Mucosa of stomach (tissue), 1 donor: ENCODE data around the gene PCDHGA5.
"Not testable (repeated sequence)": the region's sequence is repeated elsewhere in the genome, so short reads cannot be mapped to it uniquely, and the experiment has no call there.

ENCODE experiments used
- H3K27me3 ChIP-seq: one replicate; pipeline ENCODE4 v1.7.0; 2013; ENCODE audit warnings: mild to moderate bottlenecking, low read length; ENCODE audit not compliant: control insufficient read depth, insufficient read depth
- H3K36me3 ChIP-seq: one replicate; pipeline ENCODE4 v1.7.0; 2013; ENCODE audit warnings: low read length; ENCODE audit not compliant: control insufficient read depth, insufficient read depth
- H3K4me1 ChIP-seq: one replicate; pipeline ENCODE4 v1.7.0; 2013; ENCODE audit warnings: mild to moderate bottlenecking, low read length; ENCODE audit not compliant: control insufficient read depth, insufficient read depth
- H3K4me3 ChIP-seq: one replicate; pipeline ENCODE4 v1.7.0; 2013; ENCODE audit warnings: low read length
- H3K9ac ChIP-seq: one replicate; pipeline ENCODE4 v1.7.0; 2013; ENCODE audit warnings: mild to moderate bottlenecking, low read length, moderate library complexity
- H3K9me3 ChIP-seq: one replicate; pipeline ENCODE4 v1.7.0; 2013; ENCODE audit warnings: mild to moderate bottlenecking, low read length, moderate library complexity; ENCODE audit not compliant: control insufficient read depth
- donor health status: Pancreatic carcinoma.

PCDHGA5 gene

DNA sequence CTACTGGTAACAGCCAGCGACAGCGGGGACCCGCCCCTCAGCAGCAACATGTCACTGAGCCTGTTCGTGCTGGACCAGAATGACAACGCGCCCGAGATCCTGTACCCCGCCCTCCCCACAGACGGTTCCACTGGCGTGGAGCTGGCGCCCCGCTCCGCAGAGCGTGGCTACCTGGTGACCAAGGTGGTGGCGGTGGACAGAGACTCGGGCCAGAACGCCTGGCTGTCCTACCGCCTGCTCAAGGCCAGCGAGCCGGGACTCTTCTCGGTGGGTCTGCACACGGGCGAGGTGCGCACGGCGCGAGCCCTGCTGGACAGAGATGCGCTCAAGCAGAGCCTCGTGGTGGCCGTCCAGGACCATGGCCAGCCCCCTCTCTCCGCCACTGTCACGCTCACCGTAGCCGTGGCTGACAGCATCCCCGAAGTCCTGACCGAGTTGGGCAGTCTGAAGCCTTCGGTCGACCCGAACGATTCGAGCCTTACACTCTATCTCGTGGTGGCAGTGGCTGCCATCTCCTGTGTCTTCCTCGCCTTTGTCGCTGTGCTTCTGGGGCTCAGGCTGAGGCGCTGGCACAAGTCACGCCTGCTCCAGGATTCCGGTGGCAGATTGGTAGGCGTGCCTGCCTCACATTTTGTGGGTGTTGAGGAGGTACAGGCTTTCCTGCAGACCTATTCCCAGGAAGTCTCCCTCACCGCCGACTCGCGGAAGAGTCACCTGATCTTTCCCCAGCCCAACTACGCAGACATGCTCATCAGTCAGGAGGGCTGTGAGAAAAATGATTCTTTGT, 30.6 kb downstream of the PCDHGA5 start:
- Histone ChIP-seq H3K9me3 (peaks cover 17% of the 10 kb centered on the region), H3K27me3 (peaks cover 11% of the 10 kb centered on the region)
- H3K4me3 ChIP-seq, H3K9ac ChIP-seq, H3K36me3 ChIP-seq, H3K4me1 ChIP-seq: not testable (repeated sequence)

DNA sequence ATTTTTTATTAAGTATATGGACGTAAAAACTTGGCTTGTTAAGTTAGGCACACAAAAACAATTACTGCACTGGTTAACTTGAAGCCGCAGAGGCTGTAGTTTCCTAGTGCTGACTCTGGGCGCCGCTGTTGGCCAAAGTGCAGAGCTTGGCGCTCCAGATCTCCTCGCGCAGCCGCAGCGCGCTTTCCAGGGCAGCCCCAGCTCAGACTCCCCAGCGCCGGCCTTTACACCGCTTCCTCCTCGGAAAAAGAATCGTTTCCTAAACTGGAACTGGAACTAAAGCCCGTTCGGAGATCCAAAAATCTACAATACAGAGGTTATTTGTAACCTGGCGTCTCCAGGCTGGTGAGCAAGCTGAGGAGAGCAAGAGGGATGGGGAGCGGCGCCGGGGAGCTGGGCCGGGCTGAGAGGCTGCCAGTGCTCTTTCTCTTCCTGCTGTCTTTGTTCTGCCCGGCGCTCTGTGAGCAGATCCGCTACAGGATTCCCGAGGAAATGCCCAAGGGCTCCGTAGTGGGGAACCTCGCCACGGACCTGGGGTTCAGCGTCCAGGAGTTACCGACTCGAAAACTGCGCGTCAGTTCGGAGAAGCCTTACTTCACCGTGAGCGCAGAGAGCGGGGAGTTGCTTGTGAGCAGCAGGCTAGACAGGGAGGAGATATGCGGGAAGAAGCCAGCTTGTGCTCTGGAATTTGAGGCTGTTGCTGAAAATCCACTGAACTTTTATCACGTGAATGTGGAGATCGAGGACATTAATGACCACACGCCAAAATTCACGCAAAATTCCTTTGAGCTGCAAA, 34.0 kb downstream of the PCDHGA5 start, which contains the start of gene PCDHGB5:
PCDHGB5 (plus strand) TSS at position 192 of the 796 bp plus-strand sequence; CDS start at position 373, 181 bp downstream.
- H3K4me1 ChIP-seq, H3K9ac ChIP-seq, H3K36me3 ChIP-seq, H3K4me3 ChIP-seq: not testable (repeated sequence)
- H3K9me3 ChIP-seq = peaks cover 28% of the 10 kb centered on the region
- peaks cover 19% of the 10 kb centered on the region for H3K27me3 ChIP-seq

DNA sequence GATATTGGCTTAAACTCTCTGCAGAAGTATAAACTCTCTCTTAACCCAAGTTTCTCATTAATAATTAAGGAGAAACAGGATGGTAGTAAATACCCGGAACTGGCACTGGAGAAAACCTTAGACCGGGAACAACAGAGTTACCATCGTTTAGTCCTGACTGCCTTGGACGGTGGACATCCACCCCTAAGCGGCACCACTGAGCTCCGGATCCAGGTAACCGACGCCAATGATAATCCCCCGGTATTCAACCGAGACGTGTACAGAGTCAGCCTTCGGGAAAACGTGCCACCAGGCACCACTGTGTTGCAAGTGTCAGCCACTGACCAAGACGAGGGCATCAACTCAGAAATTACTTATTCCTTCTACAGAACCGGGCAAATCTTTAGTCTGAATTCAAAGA, 34.6 kb downstream of the PCDHGA5 start:
- peaks cover 31% of the 10 kb centered on the region for H3K9me3 ChIP-seq
- H3K9ac ChIP-seq = no peak overlapping the region
- H3K4me3 ChIP-seq = no peak overlapping the region

DNA sequence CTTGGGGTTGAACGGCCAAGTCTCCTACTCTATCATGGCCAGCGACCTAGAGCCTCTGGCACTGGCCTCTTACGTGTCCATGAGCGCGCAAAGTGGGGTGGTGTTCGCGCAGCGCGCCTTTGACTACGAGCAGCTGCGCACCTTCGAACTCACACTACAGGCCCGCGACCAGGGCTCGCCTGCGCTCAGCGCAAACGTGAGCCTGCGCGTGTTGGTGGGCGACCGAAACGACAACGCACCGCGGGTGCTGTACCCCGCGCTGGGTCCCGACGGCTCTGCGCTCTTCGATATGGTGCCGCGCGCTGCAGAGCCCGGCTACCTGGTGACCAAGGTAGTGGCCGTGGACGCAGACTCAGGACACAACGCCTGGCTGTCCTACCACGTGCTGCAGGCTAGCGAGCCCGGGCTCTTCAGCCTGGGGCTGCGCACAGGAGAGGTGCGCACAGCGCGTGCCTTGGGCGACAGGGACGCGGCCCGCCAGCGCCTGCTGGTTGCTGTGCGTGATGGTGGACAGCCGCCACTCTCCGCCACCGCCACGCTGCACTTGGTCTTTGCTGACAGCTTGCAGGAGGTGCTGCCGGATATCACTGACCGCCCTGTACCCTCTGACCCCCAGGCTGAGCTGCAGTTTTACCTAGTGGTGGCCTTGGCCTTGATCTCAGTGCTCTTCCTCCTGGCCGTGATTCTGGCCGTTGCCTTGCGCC, 35.7 kb downstream of the PCDHGA5 start:
- no peak overlapping the region for H3K4me3 ChIP-seq
- no peak overlapping the region for H3K9ac ChIP-seq
- H3K36me3 ChIP-seq = no peaks in the 10 kb centered on the region
- H3K27me3 ChIP-seq = peaks cover 30% of the 10 kb centered on the region
- H3K4me1 ChIP-seq = no peaks in the 10 kb centered on the region
- peaks cover 39% of the 10 kb centered on the region for H3K9me3 ChIP-seq

More for the DNA sequence above, 34.6 kb downstream of the PCDHGA5 start:
- Histone ChIP-seq H3K27me3 (peaks cover 25% of the 10 kb centered on the region), H3K4me1 (no peaks in the 10 kb centered on the region), H3K36me3 (no peaks in the 10 kb centered on the region)

DNA sequence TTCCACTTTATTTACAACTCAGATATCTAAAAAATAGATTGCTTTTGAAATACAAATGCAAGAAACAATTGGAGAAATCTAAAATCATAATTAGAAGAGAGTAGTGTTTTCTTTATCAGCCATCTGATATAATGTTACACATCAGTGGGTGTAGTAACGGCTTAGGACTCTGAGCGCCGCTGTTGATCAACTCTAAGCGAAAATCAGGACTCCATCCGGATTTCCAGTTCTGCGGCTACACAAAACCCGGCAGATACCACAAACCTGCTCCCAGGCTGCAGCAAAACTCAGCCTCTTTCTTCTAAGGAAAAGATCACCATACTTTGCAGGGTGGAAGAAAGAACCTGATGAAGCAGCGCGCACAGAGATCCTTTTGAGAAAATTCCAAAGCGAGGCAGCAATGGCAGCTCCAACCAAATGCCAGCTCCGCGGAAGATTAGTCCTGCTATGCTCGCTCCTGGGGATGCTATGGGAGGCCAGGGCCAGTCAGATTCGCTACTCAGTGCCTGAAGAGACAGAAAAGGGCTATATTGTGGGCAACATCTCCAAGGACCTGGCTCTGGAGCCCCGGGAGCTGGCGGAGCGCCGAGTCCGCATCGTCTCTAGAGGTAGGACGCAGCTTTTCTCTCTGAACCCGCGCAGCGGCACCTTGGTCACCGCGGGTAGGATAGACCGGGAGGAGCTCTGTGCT, 38.7 kb downstream of the PCDHGA5 start, which contains the start of gene PCDHGA9:
PCDHGA9 (plus strand) TSS at position 226 of the 691 bp plus-strand sequence; CDS start at position 401, 175 bp downstream.
- H3K36me3 ChIP-seq = no peaks in the 10 kb centered on the region
- H3K9ac ChIP-seq = no peak within 1 kb of the TSS
- H3K9me3 ChIP-seq = peaks cover 40% of the 10 kb centered on the region
- peak within 1 kb of the TSS; percentile 17 for H3K4me3 ChIP-seq
- H3K27me3 ChIP-seq = peaks cover 31% of the 10 kb centered on the region
- H3K4me1 ChIP-seq = no peaks in the 10 kb centered on the region

DNA sequence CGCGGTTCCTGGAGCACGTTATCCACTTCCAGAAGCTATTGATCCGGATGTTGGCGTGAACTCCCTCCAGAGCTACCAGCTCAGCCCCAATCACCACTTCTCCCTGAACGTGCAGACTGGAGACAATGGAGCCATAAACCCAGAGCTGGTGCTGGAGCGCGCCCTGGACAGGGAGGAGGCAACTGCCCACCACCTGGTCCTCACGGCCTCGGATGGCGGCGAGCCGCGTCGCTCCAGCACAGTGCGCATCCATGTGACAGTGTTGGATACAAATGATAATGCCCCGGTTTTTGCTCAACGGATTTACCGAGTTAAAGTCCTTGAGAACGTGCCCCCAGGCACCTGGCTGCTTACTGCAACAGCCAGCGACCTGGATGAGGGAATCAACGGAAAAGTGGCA, 39.4 kb downstream of the PCDHGA5 start:
- Histone ChIP-seq H3K36me3 (no peaks in the 10 kb centered on the region), H3K4me1 (no peaks in the 10 kb centered on the region), H3K9me3 (peaks cover 44% of the 10 kb centered on the region), H3K4me3 (no peak overlapping the region), H3K9ac (no peak overlapping the region), H3K27me3 (peaks cover 36% of the 10 kb centered on the region)

DNA sequence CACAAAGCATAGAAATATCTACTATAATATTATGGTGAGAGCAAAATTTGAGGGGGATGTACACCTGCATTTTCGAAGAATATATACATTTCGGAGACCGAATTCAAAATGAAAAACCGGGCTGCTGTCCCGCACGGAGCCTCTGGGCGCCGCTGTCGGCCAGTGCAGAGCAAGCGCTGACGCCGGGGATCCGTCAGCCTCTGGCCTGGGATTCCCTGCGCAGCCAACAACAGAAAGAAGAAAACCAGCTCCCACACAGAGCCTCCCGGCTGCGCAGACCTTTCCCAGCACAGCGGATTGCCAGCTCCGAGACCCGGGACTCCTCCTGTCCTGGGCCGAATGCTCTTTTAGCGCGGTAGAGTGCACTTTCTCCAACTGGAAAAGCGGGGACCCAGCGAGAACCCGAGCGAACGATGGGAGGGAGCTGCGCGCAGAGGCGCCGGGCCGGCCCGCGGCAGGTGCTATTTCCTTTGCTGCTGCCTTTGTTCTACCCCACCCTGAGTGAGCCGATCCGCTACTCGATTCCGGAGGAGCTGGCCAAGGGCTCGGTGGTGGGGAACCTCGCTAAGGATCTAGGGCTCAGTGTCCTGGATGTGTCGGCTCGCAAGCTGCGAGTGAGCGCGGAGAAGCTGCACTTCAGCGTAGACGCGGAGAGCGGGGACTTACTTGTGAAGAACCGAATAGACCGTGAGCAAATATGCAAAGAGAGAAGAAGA, 44.0 kb downstream of the PCDHGA5 start, which contains the start of gene PCDHGB6:
PCDHGB6 (plus strand) TSS at position 232 of the 716 bp plus-strand sequence; CDS start at position 414, 182 bp downstream.
- H3K4me1 ChIP-seq, H3K4me3 ChIP-seq, H3K36me3 ChIP-seq, H3K9ac ChIP-seq: not testable (repeated sequence)
- H3K27me3 ChIP-seq = peaks cover 31% of the 10 kb centered on the region
- H3K9me3 ChIP-seq = peaks cover 39% of the 10 kb centered on the region

DNA sequence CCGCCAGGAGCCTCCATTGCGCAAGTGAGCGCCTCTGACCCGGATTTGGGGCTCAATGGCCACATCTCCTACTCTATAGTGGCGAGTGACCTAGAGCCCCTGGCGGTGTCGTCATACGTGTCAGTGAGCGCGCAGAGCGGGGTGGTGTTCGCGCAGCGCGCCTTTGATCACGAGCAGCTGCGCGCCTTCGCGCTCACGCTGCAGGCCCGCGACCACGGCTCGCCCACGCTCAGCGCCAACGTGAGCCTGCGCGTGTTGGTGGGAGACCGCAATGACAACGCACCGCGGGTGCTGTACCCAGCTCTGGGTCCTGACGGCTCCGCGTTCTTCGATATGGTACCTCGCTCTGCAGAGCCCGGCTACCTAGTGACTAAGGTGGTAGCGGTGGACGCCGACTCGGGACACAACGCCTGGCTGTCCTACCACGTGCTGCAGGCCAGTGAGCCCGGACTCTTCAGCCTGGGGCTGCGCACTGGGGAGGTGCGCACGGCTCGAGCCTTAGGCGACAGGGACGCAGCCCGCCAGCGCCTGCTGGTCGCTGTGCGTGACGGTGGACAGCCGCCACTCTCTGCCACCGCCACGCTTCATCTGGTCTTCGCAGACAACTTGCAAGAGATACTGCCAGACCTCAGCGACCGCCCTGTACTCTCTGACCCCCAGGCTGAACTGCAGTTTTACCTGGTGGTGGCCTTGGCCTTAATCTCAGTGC, 45.8 kb downstream of the PCDHGA5 start:
- Histone ChIP-seq H3K36me3 (no peaks in the 10 kb centered on the region), H3K9ac (no peak overlapping the region), H3K9me3 (peaks cover 43% of the 10 kb centered on the region), H3K4me3 (no peak overlapping the region), H3K27me3 (peaks cover 23% of the 10 kb centered on the region), H3K4me1 (no peaks in the 10 kb centered on the region)

DNA sequence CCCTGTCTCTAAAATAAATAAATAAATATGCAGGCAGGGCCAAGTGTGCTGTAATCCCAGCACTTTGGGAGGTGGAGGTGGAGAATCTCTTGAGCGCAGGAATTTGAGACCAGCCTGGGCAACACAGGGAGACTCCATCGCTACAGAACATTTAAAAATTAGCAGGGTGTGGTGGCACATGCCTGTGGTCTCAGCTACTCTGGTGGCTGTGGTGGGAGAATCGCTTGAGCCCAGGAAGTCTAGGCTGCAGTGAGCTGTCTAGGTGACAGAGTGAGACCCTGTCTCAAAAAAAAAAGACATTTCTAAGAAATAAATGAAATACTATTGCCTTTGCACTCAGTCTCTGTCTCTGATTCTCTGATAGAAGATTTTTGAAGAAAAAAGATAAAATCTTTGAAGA, 47.6 kb downstream of the PCDHGA5 start:
- H3K4me1 ChIP-seq = no peaks in the 10 kb centered on the region
- no peaks in the 10 kb centered on the region for H3K36me3 ChIP-seq
- peaks cover 44% of the 10 kb centered on the region for H3K9me3 ChIP-seq
- no peak overlapping the region for H3K9ac ChIP-seq
- H3K27me3 ChIP-seq = peaks cover 23% of the 10 kb centered on the region
- no peak overlapping the region for H3K4me3 ChIP-seq

DNA sequence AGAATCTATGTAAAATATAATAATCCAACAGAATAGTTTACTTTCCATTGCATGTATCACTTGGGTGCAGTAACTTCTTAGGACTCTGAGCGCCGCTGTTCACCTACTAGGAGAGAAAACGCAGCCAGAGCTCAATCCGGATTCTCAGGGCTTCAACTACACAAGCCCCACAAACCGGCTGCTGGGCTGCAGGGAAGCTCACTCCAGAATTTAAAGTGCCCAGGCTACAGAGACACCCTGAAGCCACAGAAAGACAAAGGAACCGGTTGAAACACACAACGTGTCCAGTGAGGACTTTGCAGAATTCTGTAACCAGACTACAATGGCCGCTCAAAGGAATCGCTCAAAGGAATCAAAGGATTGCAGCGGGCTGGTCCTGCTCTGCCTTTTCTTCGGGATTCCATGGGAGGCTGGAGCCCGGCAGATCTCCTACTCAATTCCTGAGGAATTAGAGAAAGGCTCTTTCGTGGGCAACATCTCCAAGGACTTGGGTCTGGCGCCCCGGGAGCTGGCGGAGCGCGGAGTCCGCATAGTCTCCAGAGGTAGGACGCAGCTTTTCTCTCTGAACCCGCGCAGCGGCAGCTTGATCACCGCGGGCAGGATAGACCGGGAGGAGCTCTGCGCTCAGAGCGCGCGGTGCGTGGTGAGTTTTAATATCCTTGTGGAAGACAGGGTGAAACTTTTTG, 49.0 kb downstream of the PCDHGA5 start, which contains the start of gene PCDHGA10:
PCDHGA10 (plus strand) TSS at position 134 of the 686 bp plus-strand sequence; CDS start at position 323, 189 bp downstream.
- Histone ChIP-seq H3K27me3 (peaks cover 20% of the 10 kb centered on the region), H3K4me1 (no peaks in the 10 kb centered on the region), H3K9ac (peak within 1 kb of the TSS; percentile 56), H3K9me3 (peaks cover 36% of the 10 kb centered on the region), H3K4me3 (peak within 1 kb of the TSS; percentile 54), H3K36me3 (no peaks in the 10 kb centered on the region)
